Measurements from ENCODE around the gene HIVEP3. TPM values are rescaled to one million over a fixed set of nuclear protein-coding genes. Genes with fewer than 3 reads are reported as not detected.

Gene HIVEP3
- total and polyA plus RNA-seq, 7 donors, result 0.70 to 3.4 (median 2.1) TPM

- ATAC-seq (no peak), DNase-seq (no peak)
- no peaks in the 10 kb centered on the region for H3K27me3 ChIP-seq (ENCODE audit: insufficient read depth in 3 of 3, low read length in 2 of 3)
- WGBS, 3 donors, result 95 to 99% (median 98%) methylated on average over 3 of the region's 3 CpGs
- H3K36me3 ChIP-seq (ENCODE audit: insufficient read depth in 1 of 2, low read depth in 1 of 2), result no peaks in the 10 kb centered on the region
- peaks cover 10% of the 10 kb centered on the region for H3K4me1 ChIP-seq
- intact Hi-C loops (cut with DNase I), result no loop called here
- no peak for TF ChIP-seq CTCF (IDR thresholded peaks at IDR 0.05)
- H3K9me3 ChIP-seq, result no peaks in the 10 kb centered on the region
- H3K4me3 ChIP-seq, result no peak overlapping the region
- H3K27ac ChIP-seq, result no peak overlapping the region
Observed at GRCh38 chr1:41629141-41629540, 289.6 kb downstream of the HIVEP3 start.

GRCh38 chr1:41627491-41628280 is 291.0 kb downstream of the HIVEP3 start:
- Histone ChIP-seq H3K4me1 (peaks cover 10% of the 10 kb centered on the region), H3K4me3 (no peak overlapping the region), H3K9me3 (no peaks in the 10 kb centered on the region), H3K36me3 (ENCODE audit: insufficient read depth in 1 of 2, low read depth in 1 of 2) (no peaks in the 10 kb centered on the region), H3K27me3 (ENCODE audit: insufficient read depth in 3 of 3, low read length in 2 of 3) (no peaks in the 10 kb centered on the region), H3K27ac (no peak overlapping the region)
- ATAC-seq, result no peak
- DNase-seq, result no peak
- 67 to 97% (median 74%) methylated on average over 5 of the region's 5 CpGs for WGBS, 3 donors
- intact Hi-C loops (cut with DNase I), result no loop called here
- no peak for TF ChIP-seq CTCF (IDR thresholded peaks at IDR 0.05)

GRCh38 chr1:41626616-41627375 is 291.9 kb downstream of the HIVEP3 start:
- ATAC-seq (peak in 2 of 4 donors; percentile 33 to 46), DNase-seq (no peak)
- intact Hi-C loops (cut with DNase I), result no loop called here
- Histone ChIP-seq H3K4me3 (no peak overlapping the region), H3K36me3 (ENCODE audit: insufficient read depth in 1 of 2, low read depth in 1 of 2) (no peaks in the 10 kb centered on the region), H3K27me3 (ENCODE audit: insufficient read depth in 3 of 3, low read length in 2 of 3) (no peaks in the 10 kb centered on the region), H3K4me1 (peaks cover 10% of the 10 kb centered on the region), H3K9me3 (no peaks in the 10 kb centered on the region), H3K27ac (no peak overlapping the region)
- WGBS, 3 donors, result 68 to 73% (median 68%) methylated on average over 10 of the region's 10 CpGs
- TF ChIP-seq CTCF (IDR thresholded peaks at IDR 0.05), result no peak

- Histone ChIP-seq H3K4me3 (no peak overlapping the region), H3K9me3 (no peaks in the 10 kb centered on the region), H3K36me3 (ENCODE audit: insufficient read depth in 1 of 2, low read depth in 1 of 2) (no peaks in the 10 kb centered on the region), H3K27ac (no peak overlapping the region), H3K4me1 (peaks cover 10% of the 10 kb centered on the region), H3K27me3 (ENCODE audit: insufficient read depth in 3 of 3, low read length in 2 of 3) (no peaks in the 10 kb centered on the region)
- ATAC-seq (peak; percentile 89 to 95 (median 94)), DNase-seq (peak in 1 of 2 donors; percentile 72)
- intact Hi-C loops (cut with DNase I), result no loop called here
- WGBS, 3 donors, result 22 to 34% (median 22%) methylated on average over 10 of the region's 10 CpGs
- TF ChIP-seq CTCF (IDR thresholded peaks at IDR 0.05), result no peak
Observed at GRCh38 chr1:41626146-41626545, 292.6 kb downstream of the HIVEP3 start.
